GM21737 (cell line): ENCODE results near the gene SLC26A2.
A peak's percentile ranks its signal among the peaks of the same experiment; 100 is the strongest.

Source experiments
- ATAC-seq: cut with Tn5 transposase; IDR thresholded peaks from one replicate; pipeline ENCODE4 v1.9.1; 2021; ENCODE audit warnings: mild to moderate bottlenecking, moderate library complexity; ENCODE audit not compliant: unreplicated experiment

SLC26A2 gene

GRCh38 chr5:149960272-149961185, at the start of gene SLC26A2:
Gene SLC26A2 (plus strand): TSS chr5:149960758. CDS start chr5:149977653, 16,895 bp downstream.
- ATAC-seq = peak; percentile 99

- ATAC-seq = no peak
These were observed 49.5 kb upstream of the SLC26A2 start for GRCh38 chr5:149911031-149911430.

GRCh38 chr5:149912226-149912871, 48.2 kb upstream of the SLC26A2 start:
- no peak for ATAC-seq

GRCh38 chr5:149913436-149914419, 46.8 kb upstream of the SLC26A2 start:
- no peak for ATAC-seq

GRCh38 chr5:149915392-149916260, 44.9 kb upstream of the SLC26A2 start:
- no peak for ATAC-seq

- ATAC-seq = no peak
These were observed 44.1 kb upstream of the SLC26A2 start for GRCh38 chr5:149916334-149917072.

- ATAC-seq = no peak
These were observed 43.4 kb upstream of the SLC26A2 start for GRCh38 chr5:149917073-149917676.

- ATAC-seq = no peak
These were observed 39.0 kb upstream of the SLC26A2 start for GRCh38 chr5:149921597-149921996.

- ATAC-seq = no peak
These were observed 37.6 kb upstream of the SLC26A2 start for GRCh38 chr5:149922950-149923349.

GRCh38 chr5:149924486-149924885, 36.1 kb upstream of the SLC26A2 start:
- ATAC-seq = no peak

- no peak for ATAC-seq
These were observed 30.4 kb upstream of the SLC26A2 start for GRCh38 chr5:149930043-149930748.

- no peak for ATAC-seq
These were observed 29.6 kb upstream of the SLC26A2 start for GRCh38 chr5:149930749-149931574.

- ATAC-seq = no peak
These were observed 28.5 kb upstream of the SLC26A2 start for GRCh38 chr5:149931992-149932436.

- ATAC-seq = no peak
These were observed 27.9 kb upstream of the SLC26A2 start for GRCh38 chr5:149932445-149933350.

- no peak for ATAC-seq
These were observed 25.1 kb upstream of the SLC26A2 start for GRCh38 chr5:149935431-149935901.

GRCh38 chr5:149936044-149936699, 24.4 kb upstream of the SLC26A2 start:
- ATAC-seq = no peak
